HG03439 (cell line): ENCODE data around the gene COL5A1.
"Not testable (repeated sequence)": the region's sequence is repeated elsewhere in the genome, so short reads cannot be mapped to it uniquely, and the experiment has no call there.

Source experiments
- ATAC-seq: cut with Tn5 transposase; IDR thresholded peaks from one replicate; pipeline ENCODE4 v1.9.1; 2021; ENCODE audit warnings: mild to moderate bottlenecking, moderate library complexity; ENCODE audit not compliant: unreplicated experiment

COL5A1 gene

GRCh38 chr9:134638502-134639090 is 3.0 kb upstream of the COL5A1 start:
- ATAC-seq: no peak

GRCh38 chr9:134639994-134640393 is 1.6 kb upstream of the COL5A1 start:
- no peak for ATAC-seq

- ATAC-seq: no peak
Observed at GRCh38 chr9:134640506-134641172, 964 bp upstream of the COL5A1 start.

- no peak for ATAC-seq
Observed at GRCh38 chr9:134641990-134642384, 384 bp downstream of the COL5A1 start.

- no peak for ATAC-seq
Observed at GRCh38 chr9:134642385-134643181, 980 bp downstream of the COL5A1 start.

- no peak for ATAC-seq
Observed at GRCh38 chr9:134643222-134643671, 1.6 kb downstream of the COL5A1 start.

- ATAC-seq: not testable (repeated sequence)
Observed at GRCh38 chr9:134644401-134644724, 2.8 kb downstream of the COL5A1 start.

- ATAC-seq: no peak
Observed at GRCh38 chr9:134644725-134645606, 3.4 kb downstream of the COL5A1 start.

- ATAC-seq: no peak
Observed at GRCh38 chr9:134645607-134646365, 4.2 kb downstream of the COL5A1 start.

GRCh38 chr9:134647359-134648080 is 5.9 kb downstream of the COL5A1 start:
- no peak for ATAC-seq

- ATAC-seq: no peak
Observed at GRCh38 chr9:134648701-134649530, 7.3 kb downstream of the COL5A1 start.

- no peak for ATAC-seq
Observed at GRCh38 chr9:134650431-134651190, 9.0 kb downstream of the COL5A1 start.

- ATAC-seq: no peak
Observed at GRCh38 chr9:134651226-134651905, 9.8 kb downstream of the COL5A1 start.

GRCh38 chr9:134652291-134653225 is 11.0 kb downstream of the COL5A1 start:
- ATAC-seq: no peak

GRCh38 chr9:134653259-134654009 is 11.8 kb downstream of the COL5A1 start:
- ATAC-seq: no peak

- ATAC-seq: no peak
Observed at GRCh38 chr9:134655101-134655500, 13.5 kb downstream of the COL5A1 start.
